Large intestine (tissue), 3 donors: ENCODE data around the gene XRCC6. TPM values are rescaled to one million over a fixed set of nuclear protein-coding genes. Genes with fewer than 3 reads are reported as not detected.
"Not testable (repeated sequence)": the region's sequence is repeated elsewhere in the genome, so short reads cannot be mapped to it uniquely, and the experiment has no call there.

ENCODE experiments used
- DNase-seq, 2 donors: peaks; one replicate each; pipeline versions ENCODE4 v3.0.0 to v3.0.0-alpha.2; 2013
- H3K27ac ChIP-seq: one replicate; pipeline ENCODE4 v1.5.1; 2013; ENCODE audit warnings: low read length
- H3K27me3 ChIP-seq: 2 replicates; pipeline ENCODE4 v1.6.1; 2013; ENCODE audit warnings: low read length; ENCODE audit not compliant: control insufficient read depth, insufficient read depth
- H3K36me3 ChIP-seq: 2 replicates; pipeline ENCODE4 v1.6.1; 2013; ENCODE audit warnings: low read length; ENCODE audit not compliant: control insufficient read depth, insufficient read depth
- H3K4me1 ChIP-seq: one replicate; pipeline ENCODE4 v1.6.1; 2013; ENCODE audit warnings: low read length; ENCODE audit not compliant: control insufficient read depth, insufficient read depth
- H3K4me3 ChIP-seq: one replicate; pipeline ENCODE4 v1.5.1; 2013; ENCODE audit warnings: low read length
- H3K9me3 ChIP-seq: one replicate; pipeline ENCODE4 v1.6.1; 2013; ENCODE audit warnings: mild to moderate bottlenecking, low read depth, low read length, moderate library complexity; ENCODE audit not compliant: control insufficient read depth
- WGBS: methylation state at CpG from one replicate; pipeline ENCODE4 v1.1.5; 2013; ENCODE audit warnings: low lambda C conversion rate; ENCODE audit not compliant: insufficient coverage; 5-methylcytosine and 5-hydroxymethylcytosine counted together
- polyA plus RNA-seq: library from polyadenylated mRNA; unstranded; fragments of 120-200 nt; gene quantifications from one replicate; pipeline ENCODE4 v1.2.1, GENCODE V29; 2013

XRCC6 gene
- polyA plus RNA-seq, 1 donor = 247 TPM

- DNase-seq = no peak
- peak within 1 kb of the TSS; percentile 70 for H3K4me3 ChIP-seq
- peak within 1 kb of the TSS; percentile 98 for H3K27ac ChIP-seq
- peaks cover 14% of the 10 kb centered on the region for H3K4me1 ChIP-seq
- no peaks in the 10 kb centered on the region for H3K9me3 ChIP-seq
- H3K27me3 ChIP-seq = no peaks in the 10 kb centered on the region
- H3K36me3 ChIP-seq = peaks cover 23% of the 10 kb centered on the region
- no CpG with 5 or more reads among the region's 40 CpGs for WGBS
Observed at GRCh38 chr22:41620589-41621098, 451 bp upstream of the XRCC6 start, which contains the start of gene DESI1. DESI1 (minus strand) TSS chr22:41621043; CDS start chr22:41620839, 204 bp downstream.

- Histone ChIP-seq H3K27me3 (no peaks in the 10 kb centered on the region), H3K36me3 (peaks cover 31% of the 10 kb centered on the region), H3K27ac (peak overlapping the region; percentile 89), H3K9me3 (no peaks in the 10 kb centered on the region), H3K4me1 (peaks cover 14% of the 10 kb centered on the region), H3K4me3 (peak overlapping the region; percentile 70)
- WGBS = no CpG with 5 or more reads among the region's 8 CpGs
- DNase-seq = no peak
Observed at GRCh38 chr22:41621911-41622179, 750 bp downstream of the XRCC6 start.

- Histone ChIP-seq H3K27me3 (no peaks in the 10 kb centered on the region), H3K36me3 (peaks cover 61% of the 10 kb centered on the region), H3K27ac (no peak overlapping the region), H3K9me3 (peaks cover 3% of the 10 kb centered on the region), H3K4me1 (peaks cover 3% of the 10 kb centered on the region), H3K4me3 (no peak overlapping the region)
- WGBS = no CpG with 5 or more reads among the region's 7 CpGs
- DNase-seq = no peak
Observed at GRCh38 chr22:41625577-41625976, 4.5 kb downstream of the XRCC6 start.

DNA sequence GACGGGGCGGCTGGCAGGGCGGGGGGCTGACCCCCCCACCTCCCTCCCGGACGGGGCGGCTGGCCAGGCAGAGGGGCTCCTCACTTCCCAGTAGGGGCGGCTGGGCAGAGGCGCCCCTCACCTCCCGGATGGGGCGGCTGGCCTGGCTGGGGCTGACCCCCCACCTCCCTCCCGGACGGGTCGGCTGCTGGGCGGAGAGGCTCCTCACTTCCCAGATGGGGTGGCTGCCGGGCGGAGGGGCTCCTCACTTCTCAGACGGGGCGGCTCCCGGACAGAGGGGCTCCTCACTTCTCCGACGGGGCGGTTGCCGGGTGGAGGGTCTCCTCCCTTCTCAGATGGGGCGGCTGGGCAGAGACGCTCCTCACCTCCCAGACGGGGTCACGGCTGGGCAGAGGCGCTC is 10.0 kb downstream of the XRCC6 start:
- Histone ChIP-seq H3K36me3 (peaks cover 67% of the 10 kb centered on the region), H3K9me3 (peaks cover 16% of the 10 kb centered on the region)
- H3K27ac ChIP-seq, DNase-seq, H3K27me3 ChIP-seq, H3K4me3 ChIP-seq, H3K4me1 ChIP-seq: not testable (repeated sequence)
- no CpG with 5 or more reads among the region's 28 CpGs for WGBS

GRCh38 chr22:41631615-41632014 is 10.5 kb downstream of the XRCC6 start:
- H3K4me1 ChIP-seq, H3K27me3 ChIP-seq, H3K27ac ChIP-seq, DNase-seq, H3K4me3 ChIP-seq: not testable (repeated sequence)
- no CpG with 5 or more reads among the region's 23 CpGs for WGBS
- Histone ChIP-seq H3K9me3 (peaks cover 16% of the 10 kb centered on the region), H3K36me3 (peaks cover 71% of the 10 kb centered on the region)

DNA sequence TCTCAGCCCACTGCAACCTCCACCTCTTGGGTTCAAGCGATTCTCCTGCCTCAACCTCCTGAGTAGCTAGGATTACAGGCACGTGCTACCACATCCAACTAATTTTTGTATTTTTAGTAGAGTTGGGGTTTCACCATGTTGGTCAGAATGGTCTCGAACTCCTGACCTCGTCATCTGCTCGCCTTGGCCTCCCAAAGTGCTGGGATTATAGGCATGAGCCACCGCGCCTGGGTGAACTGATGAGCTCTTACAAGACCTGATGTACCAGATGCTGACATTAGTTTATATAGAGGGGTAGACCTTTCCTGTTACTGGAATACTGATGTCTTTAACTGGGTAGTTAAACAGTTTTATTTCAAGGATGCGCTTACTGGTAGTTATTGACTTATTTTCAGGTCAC is 13.5 kb downstream of the XRCC6 start:
- not testable (repeated sequence) for H3K27me3 ChIP-seq, DNase-seq, H3K27ac ChIP-seq, H3K4me1 ChIP-seq, H3K4me3 ChIP-seq
- WGBS = no CpG with 5 or more reads among the region's 8 CpGs
- peaks cover 16% of the 10 kb centered on the region for H3K9me3 ChIP-seq
- H3K36me3 ChIP-seq = peaks cover 72% of the 10 kb centered on the region

- Histone ChIP-seq H3K9me3 (peaks cover 8% of the 10 kb centered on the region), H3K27ac (no peak overlapping the region), H3K4me1 (no peaks in the 10 kb centered on the region), H3K27me3 (no peaks in the 10 kb centered on the region), H3K4me3 (no peak overlapping the region), H3K36me3 (peaks cover 74% of the 10 kb centered on the region)
- no peak for DNase-seq
- 100% methylated on average over 3 of the region's 7 CpGs for WGBS
Observed at GRCh38 chr22:41636467-41636866, 15.4 kb downstream of the XRCC6 start.

DNA sequence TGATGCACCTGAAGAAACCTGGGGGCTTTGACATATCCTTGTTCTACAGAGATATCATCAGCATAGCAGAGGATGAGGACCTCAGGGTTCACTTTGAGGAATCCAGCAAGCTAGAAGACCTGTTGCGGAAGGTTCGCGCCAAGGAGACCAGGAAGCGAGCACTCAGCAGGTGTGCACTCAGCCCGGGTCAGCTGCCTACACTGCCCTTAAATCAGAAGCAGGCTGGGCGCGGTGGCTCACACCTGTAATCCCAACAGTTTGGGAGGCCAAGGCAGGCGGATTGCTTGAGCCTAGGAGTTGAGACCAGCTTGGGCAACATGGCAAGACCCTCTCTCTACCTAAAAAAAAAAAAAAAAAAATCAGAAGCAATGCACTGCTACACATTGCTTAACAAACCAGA is 16.5 kb downstream of the XRCC6 start:
- peaks cover 76% of the 10 kb centered on the region for H3K36me3 ChIP-seq
- not testable (repeated sequence) for H3K27ac ChIP-seq

GRCh38 chr22:41638124-41638523 is 17.0 kb downstream of the XRCC6 start:
- no peaks in the 10 kb centered on the region for H3K4me1 ChIP-seq
- no peaks in the 10 kb centered on the region for H3K27me3 ChIP-seq
- H3K4me3 ChIP-seq = no peak overlapping the region
- no peak overlapping the region for H3K27ac ChIP-seq
- peaks cover 78% of the 10 kb centered on the region for H3K36me3 ChIP-seq
- WGBS = no CpG with 5 or more reads among the region's 5 CpGs
- DNase-seq = no peak
- no peaks in the 10 kb centered on the region for H3K9me3 ChIP-seq

More for the DNA sequence above, 16.5 kb downstream of the XRCC6 start:
- DNase-seq, H3K4me3 ChIP-seq, H3K27me3 ChIP-seq, H3K9me3 ChIP-seq, H3K4me1 ChIP-seq: not testable (repeated sequence)
- WGBS = no CpG with 5 or more reads among the region's 8 CpGs

GRCh38 chr22:41638748-41639147 is 17.7 kb downstream of the XRCC6 start:
- no peaks in the 10 kb centered on the region for H3K9me3 ChIP-seq
- H3K4me1 ChIP-seq = no peaks in the 10 kb centered on the region
- WGBS = 100% methylated on average over 1 of the region's 5 CpGs
- no peaks in the 10 kb centered on the region for H3K27me3 ChIP-seq
- no peak overlapping the region for H3K4me3 ChIP-seq
- no peak overlapping the region for H3K27ac ChIP-seq
- H3K36me3 ChIP-seq = peaks cover 74% of the 10 kb centered on the region
- DNase-seq = no peak

- no peak for DNase-seq
- no peaks in the 10 kb centered on the region for H3K27me3 ChIP-seq
- 92% methylated on average over 2 of the region's 7 CpGs for WGBS
- no peaks in the 10 kb centered on the region for H3K4me1 ChIP-seq
- no peak overlapping the region for H3K27ac ChIP-seq
- H3K36me3 ChIP-seq = peaks cover 70% of the 10 kb centered on the region
- H3K9me3 ChIP-seq = no peaks in the 10 kb centered on the region
- no peak overlapping the region for H3K4me3 ChIP-seq
Observed at GRCh38 chr22:41641854-41642253, 20.8 kb downstream of the XRCC6 start.
